GM21381 (cell line): ENCODE data around the gene PASK.

Source experiments
- ATAC-seq: cut with Tn5 transposase; IDR thresholded peaks from one replicate; pipeline ENCODE4 v1.9.1; 2021; ENCODE audit warnings: mild to moderate bottlenecking, moderate library complexity; ENCODE audit not compliant: unreplicated experiment

Gene PASK

GRCh38 chr2:241068942-241069810, 80.1 kb downstream of the PASK start:
- no peak for ATAC-seq

- ATAC-seq: no peak
Observed at GRCh38 chr2:241068136-241068941, 80.9 kb downstream of the PASK start.

- ATAC-seq: no peak
Observed at GRCh38 chr2:241067501-241068135, 81.7 kb downstream of the PASK start.

GRCh38 chr2:241066893-241067341, 82.4 kb downstream of the PASK start:
- ATAC-seq: no peak

- ATAC-seq: no peak
Observed at GRCh38 chr2:241066171-241066892, 82.9 kb downstream of the PASK start.

GRCh38 chr2:241065355-241065803, 83.9 kb downstream of the PASK start:
- no peak for ATAC-seq

- no peak for ATAC-seq
Observed at GRCh38 chr2:241064802-241065354, 84.4 kb downstream of the PASK start.

- no peak for ATAC-seq
Observed at GRCh38 chr2:241064008-241064801, 85.1 kb downstream of the PASK start.

GRCh38 chr2:241063587-241063986, 85.7 kb downstream of the PASK start:
- no peak for ATAC-seq

- ATAC-seq: no peak
Observed at GRCh38 chr2:241063093-241063551, 86.2 kb downstream of the PASK start.

GRCh38 chr2:241062389-241063092, 86.7 kb downstream of the PASK start:
- no peak for ATAC-seq

GRCh38 chr2:241061275-241061674, 88.0 kb downstream of the PASK start:
- ATAC-seq: no peak
